Activated T-cell treated with anti-CD3 and anti-CD28 coated beads, Interleukin-2, amount 50 U/mL, for 48 hours (primary cell): ENCODE measurements around the gene PVR.
"Not testable (repeated sequence)": the region's sequence is repeated elsewhere in the genome, so short reads cannot be mapped to it uniquely, and the experiment has no call there.

Experiments
- DNase-seq, 2 experiments: peaks; one replicate each; pipeline ENCODE4 v3.0.0-alpha.2; 2020

PVR gene

DNA sequence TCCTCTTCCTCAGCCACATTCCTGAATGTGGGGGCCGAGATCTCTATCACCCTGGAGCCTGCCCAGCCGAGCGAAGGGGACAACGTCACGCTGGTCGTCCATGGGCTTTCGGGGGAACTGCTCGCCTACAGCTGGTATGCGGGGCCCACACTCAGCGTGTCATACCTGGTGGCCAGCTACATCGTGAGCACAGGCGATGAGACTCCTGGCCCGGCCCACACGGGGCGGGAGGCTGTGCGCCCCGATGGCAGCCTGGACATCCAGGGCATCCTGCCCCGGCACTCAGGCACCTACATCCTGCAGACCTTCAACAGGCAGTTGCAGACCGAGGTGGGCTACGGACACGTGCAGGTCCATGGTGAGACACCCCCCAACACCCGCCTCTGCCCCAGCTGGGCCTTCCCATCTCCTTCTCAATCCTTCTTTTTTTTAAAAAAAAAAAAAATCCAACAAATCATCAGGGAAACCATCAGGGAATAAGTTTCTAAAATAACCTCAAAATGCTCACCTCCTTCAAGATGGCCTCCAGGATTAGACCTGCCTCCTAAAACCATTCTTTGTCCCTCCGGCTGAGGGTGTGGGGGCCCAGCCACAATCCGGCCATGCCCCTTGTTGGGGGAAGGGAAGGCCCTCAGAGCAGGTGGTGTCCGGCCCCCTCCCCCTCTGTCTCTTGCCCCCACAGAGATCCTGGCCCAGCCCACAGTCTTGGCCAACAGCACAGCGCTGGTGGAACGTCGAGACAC, 59.8 kb downstream of the PVR start:
- no peak for DNase-seq

DNA sequence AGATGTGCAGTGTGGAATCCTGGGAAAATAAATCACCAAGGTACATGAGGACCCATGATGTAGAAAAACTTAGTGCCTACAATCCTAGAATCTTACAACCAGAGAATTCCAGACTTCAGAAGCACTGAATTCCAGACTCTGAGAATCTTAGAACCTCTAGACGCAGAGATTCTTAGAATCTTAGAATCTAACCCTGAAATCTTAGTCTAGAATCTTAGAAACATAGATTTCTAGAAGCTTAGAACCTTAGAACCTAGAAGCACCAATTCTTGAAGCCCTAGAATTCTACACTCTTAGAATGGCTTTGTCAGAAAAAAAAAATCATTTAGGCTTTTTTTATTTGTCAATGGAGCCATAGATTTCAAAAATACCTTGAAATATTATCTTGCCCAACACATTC, 61.3 kb downstream of the PVR start:
- no peak for DNase-seq

DNA sequence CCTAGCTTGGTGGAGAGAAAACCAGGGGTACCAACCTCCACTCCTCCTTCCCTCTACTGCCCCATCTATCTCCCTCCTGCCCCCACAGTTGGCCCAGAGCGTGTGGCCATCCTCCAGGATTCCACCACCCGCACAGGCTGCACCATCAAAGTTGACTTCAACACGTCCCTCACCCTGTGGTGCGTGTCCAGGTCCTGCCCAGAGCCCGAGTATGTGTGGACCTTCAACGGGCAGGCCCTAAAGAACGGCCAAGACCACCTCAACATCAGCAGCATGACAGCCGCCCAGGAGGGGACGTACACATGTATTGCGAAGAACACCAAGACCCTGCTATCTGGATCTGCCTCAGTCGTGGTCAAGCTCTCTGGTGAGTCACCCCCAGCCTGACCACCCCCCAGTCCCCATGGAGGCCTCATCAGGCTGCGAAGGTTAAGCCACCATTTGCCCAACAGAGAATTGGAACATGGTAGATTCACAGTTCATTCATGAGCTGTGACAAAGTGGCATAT, 61.8 kb downstream of the PVR start:
- no peak for DNase-seq

DNA sequence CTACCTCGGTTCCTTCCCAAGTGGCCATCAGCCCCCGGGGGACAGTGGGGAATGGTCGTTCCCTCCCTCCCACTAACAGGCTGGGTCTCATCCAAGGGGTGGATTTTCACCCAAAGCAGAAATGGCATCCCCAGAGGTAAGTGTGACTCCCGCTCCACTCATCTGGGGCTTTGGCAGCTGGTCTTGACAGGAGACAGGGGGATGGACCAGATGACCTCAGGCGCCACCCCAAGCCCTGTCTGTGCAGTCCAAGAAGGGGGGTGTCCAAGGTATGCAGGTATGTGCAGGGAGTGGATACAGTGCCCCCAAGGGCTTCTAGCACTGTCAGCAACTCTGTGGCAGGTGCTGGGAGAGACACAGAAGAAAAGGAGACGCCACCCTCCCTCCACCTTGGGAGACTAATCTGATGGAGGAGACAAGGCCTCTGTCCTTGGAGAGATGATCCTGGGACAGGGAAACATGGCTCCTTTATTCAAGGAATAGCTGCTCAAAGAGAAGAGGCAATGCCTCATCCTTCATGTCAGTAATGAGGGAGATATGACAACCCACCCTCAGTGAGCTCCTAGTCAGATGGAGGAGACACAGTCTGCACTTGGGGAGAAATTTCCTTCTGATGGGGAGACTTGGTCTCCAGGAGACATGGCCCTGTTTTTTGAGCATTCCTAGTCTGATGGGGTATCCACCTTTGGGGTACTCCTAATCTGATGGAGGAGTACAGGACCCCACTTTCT, 63.0 kb downstream of the PVR start:
- DNase-seq: no peak

DNA sequence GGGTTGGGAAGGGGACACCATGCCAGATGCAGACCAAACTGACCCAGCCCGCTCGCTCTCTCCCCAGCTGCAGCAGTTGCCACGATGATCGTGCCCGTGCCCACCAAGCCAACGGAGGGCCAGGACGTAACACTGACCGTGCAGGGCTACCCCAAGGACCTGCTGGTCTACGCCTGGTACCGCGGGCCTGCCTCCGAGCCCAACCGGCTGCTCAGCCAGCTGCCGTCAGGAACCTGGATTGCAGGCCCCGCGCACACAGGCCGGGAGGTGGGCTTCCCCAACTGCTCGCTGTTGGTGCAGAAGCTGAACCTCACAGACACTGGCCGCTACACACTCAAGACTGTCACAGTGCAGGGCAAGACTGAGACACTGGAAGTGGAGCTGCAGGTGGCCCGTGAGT, 64.1 kb downstream of the PVR start:
- DNase-seq: no peak

DNA sequence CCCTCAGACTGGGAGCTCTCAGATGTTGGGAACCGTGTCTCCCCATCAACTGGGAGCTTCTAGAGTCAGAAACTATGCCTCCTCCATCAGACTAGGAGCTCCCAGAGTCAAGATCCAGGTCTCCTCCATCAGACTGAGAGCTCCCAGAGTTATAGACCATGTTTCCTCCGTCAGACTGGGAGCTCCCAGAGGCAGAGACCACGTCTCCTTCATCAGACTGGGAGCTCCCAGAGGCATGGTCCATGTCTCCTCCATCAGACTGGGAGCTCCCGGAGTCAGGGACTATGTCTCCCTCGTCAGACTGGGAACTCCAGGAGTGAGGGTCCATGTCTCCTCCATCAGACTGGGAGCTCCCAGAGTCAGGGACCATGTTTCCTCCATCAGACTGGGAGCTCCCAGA, 65.2 kb downstream of the PVR start:
- DNase-seq: no peak

DNA sequence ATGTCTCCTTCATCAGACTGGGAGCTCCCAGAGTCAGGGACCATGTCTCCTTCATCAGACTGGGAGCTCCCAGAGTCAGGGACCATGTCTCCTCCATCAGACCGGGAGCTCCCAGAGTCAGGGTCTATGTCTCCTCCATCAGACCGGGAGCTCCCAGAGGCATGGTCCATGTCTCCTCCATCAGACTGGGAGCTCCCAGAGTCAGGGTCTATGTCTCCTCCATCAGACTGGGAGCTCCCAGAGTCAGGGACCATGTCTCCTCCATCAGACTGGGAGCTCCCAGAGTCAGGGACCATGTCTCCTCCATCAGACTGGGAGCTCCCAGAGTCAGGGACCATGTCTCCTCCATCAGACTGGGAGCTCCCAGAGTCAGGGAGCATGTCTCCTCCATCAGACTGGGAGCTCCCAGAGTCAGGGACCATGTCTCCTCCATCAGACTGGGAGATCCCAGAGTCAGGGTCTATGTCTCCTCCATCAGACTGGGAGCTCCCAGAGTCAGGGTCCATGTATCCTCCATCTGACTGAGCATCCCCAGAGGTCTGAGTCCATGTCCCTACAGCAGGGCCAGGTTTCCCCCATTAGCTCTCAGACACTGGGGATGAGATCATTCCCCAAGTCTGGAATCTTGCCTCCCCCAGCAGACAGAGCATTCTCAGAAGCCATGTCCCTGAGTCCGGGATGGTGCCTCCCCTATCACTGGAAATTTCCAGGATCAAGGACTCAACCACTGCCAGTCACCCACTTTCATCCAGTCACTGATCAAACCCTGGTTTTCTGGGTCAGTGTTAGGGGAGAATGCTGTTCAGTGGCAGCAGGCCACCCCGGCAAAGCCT, 65.9 kb downstream of the PVR start:
- not testable (repeated sequence) for DNase-seq

DNA sequence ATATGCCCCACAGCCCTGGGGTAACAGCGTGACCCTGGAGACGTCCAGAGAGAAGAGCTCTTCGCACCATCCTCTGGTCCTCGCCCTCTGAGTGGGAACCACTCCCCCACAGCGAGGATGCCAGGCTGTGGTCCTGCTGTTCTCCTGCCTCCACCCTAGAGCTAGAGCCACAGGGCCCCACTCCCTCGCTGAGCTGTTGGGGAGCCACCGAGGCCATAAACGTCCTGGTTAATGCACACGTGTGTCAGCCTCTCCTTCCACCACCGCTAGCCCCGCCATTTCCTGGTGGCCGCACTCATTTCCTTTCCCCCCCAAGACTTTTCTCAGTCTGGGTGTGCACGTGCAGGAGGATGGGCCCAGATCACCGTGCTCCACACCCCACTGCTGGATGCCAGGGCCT, 66.8 kb downstream of the PVR start:
- DNase-seq: no peak

DNA sequence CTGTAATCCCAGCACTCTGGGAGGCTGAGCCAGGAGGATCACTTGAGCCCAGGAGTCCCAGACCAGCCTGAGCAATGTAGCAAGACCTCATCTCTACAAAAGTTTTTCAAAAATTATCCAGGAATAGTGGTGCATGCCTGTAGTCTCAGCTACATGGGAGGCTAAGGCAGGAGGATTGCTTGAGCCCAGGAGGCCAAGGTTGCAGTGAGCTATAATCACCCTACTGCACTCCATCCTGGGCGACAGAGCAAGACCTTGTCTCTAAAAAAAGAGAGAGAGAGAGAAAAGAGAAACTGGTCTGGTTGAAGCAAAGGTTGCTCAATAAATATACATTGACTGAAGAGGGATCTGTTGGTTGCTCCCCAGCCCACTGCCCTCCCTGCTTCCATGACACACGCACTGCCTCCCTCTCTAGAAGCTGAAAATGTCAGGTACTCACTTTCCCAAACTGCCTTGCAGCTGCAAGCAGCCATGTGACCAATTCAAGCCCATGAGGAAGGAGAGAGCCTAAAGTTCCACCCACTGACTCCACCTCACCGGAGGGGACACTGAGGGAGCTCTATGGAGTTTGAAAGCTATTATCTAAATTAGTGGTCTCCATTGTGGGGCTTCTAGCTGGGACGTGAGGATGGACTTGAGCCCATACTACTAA, 69.3 kb downstream of the PVR start:
- DNase-seq: no peak
